Ramos (cell line): ENCODE data around the gene SORCS2.

Experiments
- in situ Hi-C: fragments of 300-500 bp; cut with MboI; formaldehyde crosslinking; loops from one replicate; pipeline ENCODE4 v1.14.3; 2022; ENCODE audit warnings: low sequenced_read_pairs; ENCODE audit not compliant: unreplicated experiment

SORCS2 gene

DNA sequence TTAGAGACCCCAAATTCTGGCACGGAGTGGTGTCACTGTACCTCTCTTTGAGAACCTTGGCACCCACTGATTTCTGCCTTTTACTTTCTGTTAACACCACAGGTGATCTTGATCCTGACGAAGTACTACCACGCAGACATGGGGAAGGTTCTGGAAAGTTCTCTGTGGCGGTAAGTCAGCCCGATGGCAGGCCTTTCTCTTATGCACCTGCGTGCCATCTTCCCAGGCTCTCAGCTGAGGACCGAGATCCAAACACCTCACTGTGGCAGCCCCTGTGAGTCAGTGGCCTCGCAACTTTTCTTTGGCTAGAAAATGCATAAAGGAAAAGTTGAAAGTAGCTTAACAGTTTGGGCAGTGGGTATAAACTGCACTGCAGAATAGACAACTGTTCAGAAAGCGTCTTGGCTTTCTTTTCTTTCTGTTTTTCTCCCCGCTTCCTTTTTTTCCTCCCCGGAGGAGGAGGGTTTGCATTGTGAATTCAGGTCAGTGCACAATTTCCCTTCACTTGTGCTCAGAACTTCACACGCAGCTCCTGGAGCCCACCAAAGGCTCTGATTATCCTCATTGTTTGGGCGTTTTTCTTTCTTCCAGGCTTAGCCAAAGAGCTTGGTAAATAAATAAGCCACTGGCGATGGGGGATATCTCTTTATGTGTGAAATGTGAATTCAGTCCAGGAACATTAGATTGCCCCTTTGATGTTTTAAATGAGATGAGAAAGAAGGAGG is 204.0 kb downstream of the SORCS2 start:
- in situ Hi-C loops = no loop called here

DNA sequence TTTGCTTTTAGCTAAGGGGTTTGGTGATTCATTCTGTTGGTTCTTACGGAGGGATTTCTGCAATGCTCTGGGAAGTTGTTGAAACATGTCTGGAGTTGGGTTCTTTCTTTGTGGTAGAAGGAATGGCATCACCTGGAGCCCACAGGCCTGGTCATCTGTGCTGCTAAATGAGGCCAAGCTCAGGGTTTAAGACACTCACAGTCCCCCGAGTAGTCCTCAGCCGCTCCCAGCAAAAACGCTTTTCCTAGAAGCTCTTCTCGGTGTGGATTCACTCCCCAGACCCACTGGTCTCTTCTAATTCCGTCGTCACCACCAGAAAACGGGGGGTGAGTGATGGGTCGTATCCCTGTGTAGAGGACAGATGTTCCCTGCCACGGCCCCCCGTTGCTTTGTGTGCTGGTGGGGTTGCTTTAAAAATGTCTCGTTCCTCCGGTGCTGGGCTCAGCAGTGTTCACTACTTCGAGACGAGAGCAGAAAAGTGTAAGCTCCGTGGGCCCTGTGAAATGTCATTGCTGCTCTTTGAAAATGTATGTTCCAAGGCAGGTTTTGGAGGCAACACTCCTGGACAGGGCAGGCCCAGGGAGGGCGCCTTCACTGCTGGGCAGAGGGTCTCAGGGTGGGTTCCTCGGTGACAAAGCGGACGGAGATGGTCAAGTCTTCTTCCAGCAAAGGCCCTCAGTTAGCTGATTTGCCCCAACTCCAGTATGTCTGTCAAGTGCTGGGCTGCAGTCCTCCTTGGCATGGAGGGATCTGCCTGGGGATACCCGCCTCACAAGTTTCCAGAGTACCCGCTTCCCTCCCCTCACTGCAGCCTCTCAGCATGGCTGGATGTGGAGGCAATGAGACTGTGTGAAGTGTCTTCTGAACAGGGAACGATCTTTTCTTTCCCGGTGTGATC is 205.1 kb downstream of the SORCS2 start:
- in situ Hi-C loops = no loop called here

DNA sequence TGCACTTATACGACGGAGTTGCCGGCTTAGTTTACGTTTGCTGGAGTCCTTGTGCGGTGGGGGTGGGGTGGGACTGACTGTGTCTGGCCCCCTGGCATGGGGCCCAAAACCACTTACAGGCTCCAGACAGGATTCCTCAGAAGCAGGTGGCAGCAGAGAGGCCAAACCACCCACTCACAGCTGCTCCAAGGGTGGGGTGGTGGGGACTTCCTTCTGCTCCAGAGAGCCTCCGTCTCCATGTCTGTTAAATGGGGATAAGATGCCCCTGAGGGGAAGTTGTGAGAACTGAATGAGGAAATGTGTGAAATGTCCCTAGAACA is 205.7 kb downstream of the SORCS2 start:
- in situ Hi-C loops = no loop called here

DNA sequence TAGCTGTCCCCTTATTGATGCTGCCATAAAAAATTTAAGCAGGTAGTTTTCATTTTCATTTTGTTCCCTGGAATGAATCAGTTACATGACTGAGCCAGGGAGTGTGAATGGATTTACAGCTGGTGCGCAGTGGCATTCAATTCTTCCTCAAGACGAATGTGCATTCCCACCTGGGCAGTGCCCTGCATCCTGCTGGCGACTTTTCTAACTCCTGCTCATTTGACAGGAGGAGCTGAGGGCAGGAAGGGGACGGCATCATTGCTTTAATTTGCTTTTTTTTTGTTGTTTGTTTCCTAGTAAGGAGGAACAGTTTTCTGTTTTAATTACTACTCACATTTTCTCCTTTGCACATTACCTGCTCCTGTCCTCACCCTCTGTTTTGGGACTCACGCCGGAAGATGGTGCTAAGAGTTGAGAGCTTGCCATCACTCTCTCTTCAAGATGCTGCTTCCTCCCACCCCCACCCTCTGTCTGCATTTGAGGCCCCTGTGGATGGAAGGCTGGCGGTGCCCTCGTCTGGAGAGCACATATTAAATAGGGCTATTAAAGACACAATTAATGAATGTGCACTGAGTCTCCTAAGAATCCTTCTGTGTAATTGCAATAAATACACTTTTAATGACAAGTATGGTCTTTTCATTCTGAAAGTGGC is 206.6 kb downstream of the SORCS2 start:
- in situ Hi-C loops = no loop called here

DNA sequence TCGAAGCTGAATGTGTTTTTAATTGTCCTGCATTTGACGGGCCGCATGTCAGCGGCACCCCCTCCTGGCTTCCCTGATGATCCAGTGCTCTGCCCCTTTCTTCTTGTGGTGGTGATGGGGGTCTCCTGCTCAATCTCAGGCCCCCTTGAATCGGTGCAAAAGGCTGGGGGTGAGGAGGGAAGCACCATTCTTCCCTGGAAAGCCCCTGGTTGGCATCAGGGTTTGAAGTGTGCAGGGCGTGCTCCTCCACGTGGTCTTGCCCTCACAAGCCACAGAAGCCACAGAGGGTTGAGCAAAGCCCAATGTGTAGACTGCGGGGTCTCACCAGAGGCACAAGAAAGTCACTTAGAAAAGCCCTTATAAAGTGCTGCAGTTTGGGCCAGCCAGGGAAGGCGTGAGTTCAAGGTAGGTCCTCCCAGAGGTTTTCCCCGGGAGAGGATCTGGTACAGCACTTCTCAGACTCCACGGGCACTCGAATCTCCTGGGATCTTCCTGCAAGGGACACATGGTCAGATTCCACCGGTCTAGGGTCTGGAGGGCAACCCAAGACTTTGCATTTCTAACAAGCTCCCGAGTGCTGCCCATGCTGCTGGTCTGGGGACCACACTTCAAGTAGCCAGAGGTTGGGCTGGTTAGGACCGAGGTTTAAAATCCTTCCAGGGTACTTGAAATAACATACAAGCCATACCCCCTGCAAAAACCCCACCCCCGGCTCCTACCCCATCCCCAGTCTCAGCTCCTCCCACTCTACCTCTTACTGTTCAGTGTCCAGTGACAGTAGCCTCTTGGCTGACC is 207.3 kb downstream of the SORCS2 start:
- in situ Hi-C loops = no loop called here

DNA sequence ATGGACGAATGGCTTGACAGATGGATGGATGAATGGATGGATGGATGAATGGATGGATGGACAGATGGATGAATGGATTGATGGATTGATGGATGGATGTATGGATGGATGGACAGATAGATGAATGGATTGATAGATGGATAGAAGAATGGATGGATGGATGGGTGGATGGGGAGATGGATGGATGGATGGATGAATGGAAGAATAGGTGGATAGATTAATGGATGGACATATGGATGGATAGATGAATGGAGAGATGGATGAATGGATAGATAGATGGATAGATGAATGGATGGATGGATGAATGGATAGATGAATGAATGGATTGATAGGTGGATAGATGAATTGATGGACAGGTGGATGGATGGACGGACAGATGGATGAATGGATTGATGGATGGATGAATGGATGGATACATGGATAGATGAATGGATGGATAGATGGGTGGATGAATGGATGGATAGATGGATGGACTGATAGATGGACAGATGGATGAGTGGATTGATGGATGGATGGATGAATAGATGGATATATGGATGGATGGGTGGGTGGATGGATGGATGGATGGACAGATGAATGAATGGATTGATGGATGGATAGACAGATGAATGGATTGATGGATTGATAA is 208.4 kb downstream of the SORCS2 start:
- in situ Hi-C loops = no loop called here

DNA sequence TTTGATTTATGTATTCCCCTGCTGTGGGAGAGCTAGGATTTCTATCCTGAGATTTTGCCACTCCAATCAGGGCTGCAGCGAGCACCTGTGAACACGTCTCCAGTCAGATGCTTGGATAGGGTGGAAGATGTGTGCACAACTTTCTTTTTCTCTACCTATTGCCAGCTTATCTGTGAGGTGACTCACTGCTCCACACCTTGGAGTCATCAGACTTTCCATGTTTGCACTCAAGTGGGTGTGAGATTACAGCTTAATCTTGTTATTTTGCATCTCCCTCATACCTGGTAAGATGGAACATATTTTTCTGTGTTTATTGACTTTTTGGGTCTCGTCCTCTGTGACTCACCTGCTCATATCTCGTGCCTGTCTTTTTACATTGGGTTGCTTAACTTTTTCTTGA is 210.2 kb downstream of the SORCS2 start:
- in situ Hi-C loops = no loop called here

DNA sequence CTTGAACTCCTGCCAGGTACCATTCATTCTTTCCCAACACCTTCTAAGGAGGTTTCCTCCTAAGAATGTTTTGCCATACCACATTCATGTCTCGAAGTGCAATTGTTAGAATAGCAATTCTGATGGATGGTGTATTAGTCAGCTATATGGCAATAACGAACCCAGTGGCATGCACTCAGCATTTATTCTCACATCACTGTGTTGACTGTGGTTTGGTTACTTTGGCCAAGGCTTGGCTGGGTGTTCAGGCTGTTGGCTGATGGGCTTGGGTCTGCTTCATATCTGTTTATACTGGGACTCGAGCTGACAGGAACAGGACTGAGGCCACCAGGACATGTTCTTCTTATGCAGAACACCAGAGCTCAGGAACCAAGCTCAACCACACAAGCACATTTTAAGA is 210.7 kb downstream of the SORCS2 start:
- in situ Hi-C loops = no loop called here

DNA sequence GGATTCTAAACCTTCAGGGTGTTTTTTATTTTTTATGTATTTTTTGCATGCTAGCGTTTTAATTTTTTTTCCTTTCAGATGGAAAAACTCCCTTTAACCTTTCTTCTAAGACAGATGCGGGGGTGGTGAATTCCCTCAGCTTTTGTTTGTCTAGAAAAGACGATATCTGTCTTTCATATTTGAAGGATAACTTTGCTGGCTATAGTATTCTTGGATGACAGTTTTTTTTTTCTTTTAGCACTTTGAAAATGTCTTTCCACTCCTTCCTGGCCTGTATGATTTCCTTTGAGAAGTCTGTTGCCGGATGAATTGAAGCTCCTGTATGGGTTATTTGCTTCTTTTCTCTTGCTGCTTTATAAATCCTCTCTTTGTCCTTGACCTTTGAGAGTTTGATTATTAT is 215.8 kb downstream of the SORCS2 start:
- in situ Hi-C loops = no loop called here

DNA sequence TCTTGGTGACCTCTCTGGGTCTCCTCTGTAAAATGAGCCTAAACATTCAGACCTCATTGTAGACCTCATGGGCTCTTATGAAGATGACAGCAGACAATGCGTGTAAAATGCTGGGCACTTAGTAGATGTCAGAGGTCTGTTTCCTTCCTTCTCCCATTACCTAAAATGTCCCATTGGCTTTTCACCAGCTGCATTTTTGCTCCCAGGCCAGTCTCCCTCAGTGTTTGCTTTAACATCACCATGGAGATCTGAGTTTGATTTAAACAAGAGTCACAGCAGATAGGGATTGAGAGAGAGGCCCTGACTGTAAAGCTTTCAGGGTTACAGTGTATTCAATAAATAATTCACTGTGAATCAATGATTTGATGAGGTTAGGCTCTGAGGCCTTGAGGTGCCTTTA is 218.1 kb downstream of the SORCS2 start:
- in situ Hi-C loops = no loop called here

DNA sequence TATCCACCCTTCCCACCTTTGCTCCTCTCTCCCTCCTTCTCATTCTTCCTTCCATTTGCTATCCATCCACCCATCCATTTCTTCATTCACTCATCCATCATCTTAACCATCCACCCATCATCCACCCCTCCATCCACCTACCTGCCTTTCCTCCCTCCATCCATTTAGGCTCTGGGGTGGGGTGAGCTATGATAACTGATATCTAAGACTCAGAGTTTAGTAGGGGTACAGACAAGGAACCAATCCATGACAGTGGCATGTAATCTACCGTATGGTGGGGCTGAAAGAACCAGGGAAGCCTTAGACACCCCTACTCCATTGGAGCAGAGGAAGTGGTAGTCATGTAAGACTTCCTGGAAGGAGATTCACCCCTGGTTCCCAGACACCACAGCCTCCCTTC is 219.2 kb downstream of the SORCS2 start:
- in situ Hi-C loops = no loop called here

DNA sequence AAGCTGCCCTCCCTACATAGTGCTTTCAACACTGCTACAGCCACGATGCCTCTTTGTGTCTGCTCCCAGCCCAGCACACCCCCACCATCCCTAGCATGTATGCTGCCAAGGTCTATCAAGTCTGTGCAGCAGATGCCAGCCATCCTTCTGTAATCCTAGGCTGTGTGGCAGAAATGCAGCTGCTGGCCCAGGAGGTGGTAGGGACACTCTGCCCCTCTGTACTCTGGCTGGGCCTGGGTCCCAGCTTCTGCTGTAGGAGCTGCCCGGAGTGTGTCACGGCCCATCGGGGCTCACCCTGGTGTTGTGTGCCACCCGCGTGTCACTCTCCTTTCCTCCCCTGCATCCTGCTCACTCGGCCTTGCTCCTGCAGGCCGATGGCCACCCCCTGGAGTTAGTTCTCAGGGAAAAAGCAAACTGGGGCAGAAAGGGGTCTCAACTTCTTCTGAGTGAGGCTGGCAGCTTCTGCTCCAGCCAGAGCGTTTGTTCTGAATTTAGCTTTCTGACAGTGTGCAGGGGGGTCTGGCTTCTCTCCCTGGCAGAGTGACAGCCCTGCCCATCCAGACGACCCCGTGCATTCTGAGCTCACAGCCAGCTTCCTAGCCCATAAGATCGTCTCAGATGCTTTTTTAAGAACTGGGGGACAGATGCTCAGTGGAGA is 219.7 kb downstream of the SORCS2 start:
- in situ Hi-C loops = no loop called here

DNA sequence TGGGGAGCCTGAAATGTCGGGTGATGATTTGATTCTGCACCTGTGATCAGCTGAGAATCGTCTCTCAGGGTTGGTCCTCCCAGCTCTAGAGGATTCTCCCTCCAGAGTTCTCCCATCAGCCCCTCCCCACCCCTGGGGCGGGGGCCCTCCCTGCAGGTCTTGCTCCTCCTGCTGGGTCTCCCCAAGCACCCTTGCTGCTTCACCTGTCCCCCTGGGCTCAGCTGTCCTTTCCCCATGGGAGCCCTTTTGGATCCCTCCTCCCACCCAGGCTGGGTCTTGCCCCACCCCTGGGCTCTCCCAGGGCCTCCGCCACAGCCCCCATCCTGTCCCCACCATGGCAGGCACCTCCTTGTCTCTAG is 220.2 kb downstream of the SORCS2 start:
- in situ Hi-C loops = no loop called here

DNA sequence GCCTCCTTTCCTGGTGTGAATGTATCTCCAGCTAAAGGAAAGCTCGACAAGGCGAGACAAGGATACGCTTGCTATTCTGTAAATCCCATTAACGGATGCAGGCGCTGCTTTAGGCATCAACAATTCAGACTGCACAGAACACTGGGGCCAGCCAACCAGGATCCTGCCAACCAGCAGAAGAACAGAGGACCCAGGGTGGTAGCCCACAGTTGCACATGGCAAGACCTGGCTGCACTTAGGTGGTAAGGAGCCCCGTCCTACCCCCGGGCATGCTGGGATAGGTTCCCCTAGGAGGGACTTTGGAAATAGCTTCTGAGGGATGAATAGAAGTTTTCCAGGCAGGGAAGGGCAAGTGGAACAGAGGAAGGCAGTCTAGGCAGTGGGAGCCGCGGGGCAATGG is 221.7 kb downstream of the SORCS2 start:
- in situ Hi-C loops = no loop called here

DNA sequence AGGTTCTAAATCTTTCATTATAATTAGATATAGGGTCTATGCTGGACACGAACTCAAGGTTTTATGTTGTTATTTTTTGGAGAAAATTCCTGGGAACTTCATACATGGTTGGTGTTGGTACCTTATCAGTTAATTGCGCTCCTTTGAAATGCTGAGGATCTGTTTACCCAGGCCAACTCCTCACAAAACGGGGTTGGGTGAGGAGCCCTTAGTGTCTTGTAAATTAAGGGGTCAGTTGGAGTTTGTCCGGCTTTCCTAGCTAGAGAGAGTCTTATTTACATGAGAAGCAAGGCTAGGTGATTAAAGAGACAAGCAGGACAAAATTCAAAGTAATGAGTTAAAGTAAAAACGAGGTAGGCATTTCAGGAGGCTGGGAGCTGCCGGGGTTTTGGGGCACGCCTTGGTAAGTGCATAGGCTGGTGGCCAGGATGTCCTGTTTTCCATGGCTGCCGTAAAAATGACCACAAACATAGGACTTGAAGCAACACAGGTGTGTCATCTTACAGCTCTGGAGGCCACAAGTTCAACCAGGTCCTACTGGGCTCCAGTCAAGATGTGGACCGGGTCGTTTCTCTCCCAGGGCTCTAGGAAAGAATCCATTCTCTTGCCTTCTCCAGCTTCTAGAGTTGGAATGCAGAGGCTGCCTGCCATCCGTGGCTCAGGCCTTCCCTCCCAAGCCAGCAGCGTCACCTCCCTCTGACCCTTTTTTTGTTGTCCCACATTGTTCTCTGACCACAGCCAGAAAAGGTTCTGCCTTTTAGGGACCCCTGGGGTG is 222.6 kb downstream of the SORCS2 start:
- in situ Hi-C loops = no loop called here

DNA sequence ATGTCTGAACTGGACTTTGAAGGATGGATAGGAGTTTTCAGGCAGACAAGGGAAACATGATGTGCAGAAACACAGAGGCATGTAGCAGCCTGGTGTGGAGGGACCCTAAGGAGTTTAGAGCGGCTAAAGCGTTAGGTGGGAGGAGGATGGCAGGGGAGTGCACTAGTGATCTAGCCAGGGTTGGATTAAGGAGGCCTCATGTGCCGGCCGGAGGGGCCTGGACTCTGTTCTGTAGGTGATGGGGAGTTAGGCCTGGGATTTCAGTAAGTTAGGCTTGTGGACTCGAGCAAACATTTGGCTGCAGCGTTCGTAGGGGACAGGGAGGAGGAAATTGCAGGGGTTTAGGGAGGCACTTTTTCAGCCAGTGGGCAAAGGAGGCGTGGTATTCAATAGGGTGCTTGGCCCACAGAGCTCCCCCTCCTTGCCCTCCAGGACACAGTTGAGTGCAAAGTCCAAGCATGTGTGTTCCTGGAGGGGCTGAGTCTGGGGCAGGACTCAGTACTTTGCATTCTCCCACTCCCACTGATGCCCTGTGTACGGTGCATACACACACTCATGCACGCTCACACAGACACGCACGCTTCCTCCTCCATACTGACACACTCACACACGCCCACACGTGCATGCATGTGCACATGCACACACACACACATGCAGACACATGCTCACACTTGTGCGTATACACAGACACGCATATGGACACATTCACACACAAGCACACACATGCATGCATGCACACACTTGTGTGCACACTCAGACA is 223.8 kb downstream of the SORCS2 start:
- in situ Hi-C loops = no loop called here

DNA sequence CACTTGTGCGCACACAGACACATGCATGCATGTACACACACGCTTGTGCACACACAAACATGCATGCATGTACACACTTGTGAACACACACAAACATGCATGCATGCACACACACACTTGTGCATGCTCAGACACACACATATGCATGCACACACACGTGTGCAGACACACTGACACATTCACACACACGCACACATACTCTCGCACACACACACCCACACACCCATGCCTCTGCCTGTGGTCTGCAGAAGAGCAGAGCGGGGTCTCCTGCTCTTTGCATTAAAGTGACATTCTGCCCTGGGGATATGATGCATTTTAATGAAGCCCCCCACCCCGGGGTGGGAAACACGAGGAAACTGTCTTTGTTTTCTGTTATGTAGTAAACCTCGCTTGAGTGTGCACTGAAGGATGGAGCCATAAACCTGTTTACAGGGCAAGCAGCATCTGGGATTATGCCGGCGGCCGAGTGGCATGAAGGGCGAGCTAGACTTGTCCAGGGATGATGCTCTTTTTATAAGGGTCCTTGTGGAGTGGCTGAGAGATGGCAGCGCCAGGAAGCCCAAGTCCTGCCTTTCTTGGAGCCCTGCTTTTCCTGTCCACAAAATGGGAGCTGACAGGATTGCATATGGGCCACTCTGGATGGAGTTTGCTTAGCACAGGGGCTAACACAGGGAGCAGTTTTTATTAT is 224.6 kb downstream of the SORCS2 start:
- in situ Hi-C loops = no loop called here

DNA sequence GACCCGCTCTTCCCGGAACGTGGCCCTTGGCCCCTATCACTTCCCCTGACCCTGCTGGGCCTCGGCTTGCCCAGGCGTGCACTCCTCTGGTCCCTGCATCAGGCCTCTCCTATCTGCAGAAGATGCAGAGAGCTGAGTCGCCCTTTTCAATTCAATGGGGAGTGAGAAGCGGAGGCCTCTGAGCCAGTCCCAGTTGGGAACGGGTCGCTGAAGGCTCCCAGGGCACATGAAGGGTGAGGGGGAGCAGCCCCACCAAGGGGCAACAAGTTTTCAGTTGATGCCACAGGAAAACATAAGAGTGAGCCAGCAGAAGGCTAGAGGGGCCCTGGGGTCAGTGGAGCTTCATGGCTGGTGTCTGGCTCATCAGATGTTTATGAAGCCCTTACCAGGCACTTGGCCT is 225.3 kb downstream of the SORCS2 start:
- in situ Hi-C loops = no loop called here
